Fibroblast of the aortic adventitia (primary cell): Measurements from ENCODE around the gene SUN2. TPM values are rescaled to one million over a fixed set of nuclear protein-coding genes. Genes with fewer than 3 reads are reported as not detected.

ENCODE experiments used
- DNase-seq: peaks from one replicate; pipeline ENCODE4 v3.0.0-alpha.2; 2010; ENCODE audit warnings: low read depth
- H3K4me3 ChIP-seq: 2 replicates; pipeline ENCODE4 v1.5.1; 2011; ENCODE audit warnings: low read depth, mild to moderate bottlenecking, control low read depth, low read length, moderate library complexity
- total RNA-seq: library from RNA; depleted of rRNA; stranded (reverse); fragments of >200 nt; gene quantifications from 2 replicates; pipeline ENCODE4 v1.2.3, GENCODE V29; 2012; ENCODE audit warnings: low replicate concordance
- TF ChIP-seq, protein P1 (sequence below): IDR thresholded peaks from 2 replicates; pipeline ENCODE4 v1.5.1; 2011; ENCODE audit warnings: mild to moderate bottlenecking, low read length, control low read depth, inconsistent platforms; ENCODE audit not compliant: insufficient read depth

SUN2 gene
- total RNA-seq, 1 donor = 69.1 TPM

GRCh38 chr22:38788021-38788816, 32.4 kb upstream of the SUN2 start:
- peak; percentile 92 for DNase-seq
- no peak overlapping the region for H3K4me3 ChIP-seq
- TF ChIP-seq, protein P1, sequence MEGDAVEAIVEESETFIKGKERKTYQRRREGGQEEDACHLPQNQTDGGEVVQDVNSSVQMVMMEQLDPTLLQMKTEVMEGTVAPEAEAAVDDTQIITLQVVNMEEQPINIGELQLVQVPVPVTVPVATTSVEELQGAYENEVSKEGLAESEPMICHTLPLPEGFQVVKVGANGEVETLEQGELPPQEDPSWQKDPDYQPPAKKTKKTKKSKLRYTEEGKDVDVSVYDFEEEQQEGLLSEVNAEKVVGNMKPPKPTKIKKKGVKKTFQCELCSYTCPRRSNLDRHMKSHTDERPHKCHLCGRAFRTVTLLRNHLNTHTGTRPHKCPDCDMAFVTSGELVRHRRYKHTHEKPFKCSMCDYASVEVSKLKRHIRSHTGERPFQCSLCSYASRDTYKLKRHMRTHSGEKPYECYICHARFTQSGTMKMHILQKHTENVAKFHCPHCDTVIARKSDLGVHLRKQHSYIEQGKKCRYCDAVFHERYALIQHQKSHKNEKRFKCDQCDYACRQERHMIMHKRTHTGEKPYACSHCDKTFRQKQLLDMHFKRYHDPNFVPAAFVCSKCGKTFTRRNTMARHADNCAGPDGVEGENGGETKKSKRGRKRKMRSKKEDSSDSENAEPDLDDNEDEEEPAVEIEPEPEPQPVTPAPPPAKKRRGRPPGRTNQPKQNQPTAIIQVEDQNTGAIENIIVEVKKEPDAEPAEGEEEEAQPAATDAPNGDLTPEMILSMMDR = no peak

GRCh38 chr22:38786631-38787030, 30.8 kb upstream of the SUN2 start:
- TF ChIP-seq, protein P1 = no peak
- no peak overlapping the region for H3K4me3 ChIP-seq
- DNase-seq = no peak

- TF ChIP-seq, protein P1 = no peak
Measured at GRCh38 chr22:38784856-38785255, 29.1 kb upstream of the SUN2 start.

DNA sequence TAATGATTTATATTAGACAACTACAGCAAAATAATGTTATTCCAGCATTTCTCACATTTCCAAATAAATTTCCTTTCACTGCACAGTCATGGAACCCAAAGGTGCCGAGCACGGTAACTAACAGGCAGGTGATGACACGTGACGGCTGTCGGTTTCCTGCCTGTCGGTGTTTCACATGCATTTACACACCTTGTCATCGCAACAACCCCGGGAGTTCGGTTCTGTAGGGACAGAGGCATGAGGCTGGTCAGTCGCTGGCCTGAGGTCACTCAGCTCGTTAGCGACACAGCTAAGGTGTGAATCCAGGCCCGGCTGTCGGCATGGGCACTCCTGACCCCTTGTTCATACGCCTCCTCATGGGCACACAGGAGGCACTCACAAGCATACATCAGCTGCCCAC, 28.2 kb upstream of the SUN2 start:
- TF ChIP-seq, protein P1 = no peak
- DNase-seq = no peak
- H3K4me3 ChIP-seq = no peak overlapping the region

More at GRCh38 chr22:38784856-38785255, 29.1 kb upstream of the SUN2 start:
- no peak overlapping the region for H3K4me3 ChIP-seq
- no peak for DNase-seq

- TF ChIP-seq, protein P1 = no peak
- no peak overlapping the region for H3K4me3 ChIP-seq
- no peak for DNase-seq
Measured at GRCh38 chr22:38783095-38783615, 27.4 kb upstream of the SUN2 start.

- DNase-seq = peak; percentile 51
- TF ChIP-seq, protein P1 = no peak
- H3K4me3 ChIP-seq = no peak overlapping the region
Measured at GRCh38 chr22:38782402-38783094, 26.8 kb upstream of the SUN2 start.
